ENCODE results near the gene LRRIQ3.

DNA sequence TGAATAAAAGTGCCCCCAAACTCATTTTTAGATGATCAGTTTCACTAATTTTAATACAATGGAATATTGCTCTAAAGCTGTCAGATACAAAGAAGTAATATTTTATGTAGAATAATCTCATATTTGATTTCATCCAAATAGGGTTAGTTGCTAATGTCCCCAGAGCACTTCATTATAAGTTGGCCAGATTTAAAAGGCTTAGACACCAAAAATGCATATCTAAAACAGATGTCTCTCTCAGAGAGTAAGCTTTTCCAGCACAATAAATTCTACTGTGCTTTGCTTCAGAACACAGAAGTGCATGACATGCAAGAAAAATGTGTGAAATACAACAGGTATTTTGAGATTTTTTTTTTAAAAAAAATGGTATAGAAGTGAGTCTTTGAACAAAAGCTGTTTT lies 194.2 kb downstream of the LRRIQ3 start:
- TF ChIP-seq, protein P1, sequence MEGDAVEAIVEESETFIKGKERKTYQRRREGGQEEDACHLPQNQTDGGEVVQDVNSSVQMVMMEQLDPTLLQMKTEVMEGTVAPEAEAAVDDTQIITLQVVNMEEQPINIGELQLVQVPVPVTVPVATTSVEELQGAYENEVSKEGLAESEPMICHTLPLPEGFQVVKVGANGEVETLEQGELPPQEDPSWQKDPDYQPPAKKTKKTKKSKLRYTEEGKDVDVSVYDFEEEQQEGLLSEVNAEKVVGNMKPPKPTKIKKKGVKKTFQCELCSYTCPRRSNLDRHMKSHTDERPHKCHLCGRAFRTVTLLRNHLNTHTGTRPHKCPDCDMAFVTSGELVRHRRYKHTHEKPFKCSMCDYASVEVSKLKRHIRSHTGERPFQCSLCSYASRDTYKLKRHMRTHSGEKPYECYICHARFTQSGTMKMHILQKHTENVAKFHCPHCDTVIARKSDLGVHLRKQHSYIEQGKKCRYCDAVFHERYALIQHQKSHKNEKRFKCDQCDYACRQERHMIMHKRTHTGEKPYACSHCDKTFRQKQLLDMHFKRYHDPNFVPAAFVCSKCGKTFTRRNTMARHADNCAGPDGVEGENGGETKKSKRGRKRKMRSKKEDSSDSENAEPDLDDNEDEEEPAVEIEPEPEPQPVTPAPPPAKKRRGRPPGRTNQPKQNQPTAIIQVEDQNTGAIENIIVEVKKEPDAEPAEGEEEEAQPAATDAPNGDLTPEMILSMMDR (IDR thresholded peaks at IDR 0.05) = no peak
- TF ChIP-seq POLR2A (IDR thresholded peaks at IDR 0.05) = no peak
